IMR-90 (cell line): ENCODE measurements around the gene PMM2. TPM values are rescaled to one million over a fixed set of nuclear protein-coding genes. Genes with fewer than 3 reads are reported as not detected.

ENCODE experiments used
- ATAC-seq: fragments of 200-7000 bp; cut with Tn5 transposase; 2 replicates; pipeline ENCODE4 v1.9.1; 2020; ENCODE audit warnings: low read depth, mild to moderate bottlenecking, moderate library complexity
- BruUV-seq: library from RNA; stranded (reverse); fragments of 400-500 nt; replicated peaks from 2 replicates; lab custom pipeline; 2021; lab: Mats Ljungman, UMichigan
- CTCF ChIA-PET: fragments of 300-600 bp; formaldehyde crosslinking; extraction: SDS; loops from one replicate; lab custom pipeline; 2021; ENCODE audit warnings: antibody characterized with exemption; lab: Yijun Ruan, JAX
- POLR2A ChIA-PET: fragments of 300-600 bp; sonication (Branson Sonifier 250); formaldehyde crosslinking; loops from one replicate; lab custom pipeline; 2022; ENCODE audit warnings: antibody characterized with exemption; ENCODE audit not compliant: unreplicated experiment; lab: Charles Lee
- DNase-seq: peaks from one replicate; pipeline ENCODE4 v3.0.0; 2013
- H2AFZ ChIP-seq: replicated peaks from 2 replicates; pipeline ENCODE3; 2013; ENCODE audit warnings: low read length, mild to moderate bottlenecking; ENCODE audit not compliant: poor library complexity
- H2AK5ac ChIP-seq: 2 replicates; pipeline ENCODE4 v1.6.1; 2013; ENCODE audit warnings: low read depth, low read length, inconsistent platforms
- H2AK9ac ChIP-seq: replicated peaks from 2 replicates; pipeline ENCODE3; 2013; ENCODE audit warnings: mild to moderate bottlenecking, low read depth, low read length, moderate library complexity; ENCODE audit not compliant: poor library complexity
- H2BK120ac ChIP-seq: 2 replicates; pipeline ENCODE4 v1.6.1; 2013; ENCODE audit warnings: low read depth, low read length, inconsistent platforms
- H2BK15ac ChIP-seq: 3 replicates; pipeline ENCODE4 v1.6.1; 2013; ENCODE audit warnings: low read depth, low read length, inconsistent platforms
- H2BK20ac ChIP-seq: 2 replicates; pipeline ENCODE4 v1.6.1; 2013; ENCODE audit warnings: low read depth, mild to moderate bottlenecking, inconsistent platforms, low read length, moderate library complexity
- H2BK5ac ChIP-seq: 2 replicates; pipeline ENCODE4 v1.6.1; 2013; ENCODE audit warnings: mild to moderate bottlenecking, low read depth, low read length, inconsistent platforms; ENCODE audit not compliant: poor library complexity, severe bottlenecking
- H3K14ac ChIP-seq: replicated peaks from 2 replicates; pipeline ENCODE4 v1.6.1; 2013; ENCODE audit warnings: low read depth, low read length, inconsistent platforms
- H3K18ac ChIP-seq: 2 replicates; pipeline ENCODE4 v1.6.1; 2013; ENCODE audit warnings: low read depth, low read length, control low read depth
- H3K23ac ChIP-seq: 2 replicates; pipeline ENCODE4 v1.6.1; 2013; ENCODE audit warnings: low read depth, low read length, inconsistent platforms
- H3K27ac ChIP-seq: 2 replicates; pipeline ENCODE4 v1.5.1; 2013; ENCODE audit warnings: mild to moderate bottlenecking, control low read depth, low read length; ENCODE audit not compliant: insufficient read depth
- H3K27me3 ChIP-seq: 2 replicates; pipeline ENCODE4 v1.6.1; 2013; ENCODE audit warnings: low read length; ENCODE audit not compliant: control insufficient read depth, insufficient read depth
- H3K36me3 ChIP-seq: 2 replicates; pipeline ENCODE4 v1.6.1; 2013; ENCODE audit warnings: low read length, mixed read lengths; ENCODE audit not compliant: control insufficient read depth, insufficient read depth
- H3K4ac ChIP-seq: 2 replicates; pipeline ENCODE4 v1.6.1; 2013; ENCODE audit warnings: low read depth, low read length, inconsistent platforms
- H3K4me1 ChIP-seq: 2 replicates; pipeline ENCODE4 v1.6.1; 2013; ENCODE audit warnings: low read length, mixed read lengths; ENCODE audit not compliant: control insufficient read depth, insufficient read depth
- H3K4me2 ChIP-seq: 2 replicates; pipeline ENCODE4 v1.6.1; 2013; ENCODE audit warnings: low read depth, mild to moderate bottlenecking, control low read depth, low read length, moderate library complexity
- H3K4me3 ChIP-seq: 2 replicates; pipeline ENCODE4 v1.5.1; 2013; ENCODE audit warnings: low read depth, mild to moderate bottlenecking, control low read depth, low read length, moderate library complexity; ENCODE audit not compliant: insufficient read depth
- H3K56ac ChIP-seq: 2 replicates; pipeline ENCODE4 v1.6.1; 2013; ENCODE audit warnings: low read length, inconsistent platforms; ENCODE audit not compliant: insufficient read depth; ENCODE audit errors: extremely low read depth
- H3K79me1 ChIP-seq, 2 experiments: 2 replicates each; pipeline ENCODE4 v1.6.1; 2013; ENCODE audit warnings: low read length in 2 of 2, inconsistent platforms in 1 of 2, low read depth in 1 of 2
- H3K9ac ChIP-seq: 2 replicates; pipeline ENCODE4 v1.6.1; 2013; ENCODE audit warnings: low read depth, low read length, control low read depth
- H3K9me1 ChIP-seq: 2 replicates; pipeline ENCODE4 v1.6.1; 2013; ENCODE audit warnings: low read length, inconsistent platforms; ENCODE audit not compliant: insufficient read depth
- H3K9me3 ChIP-seq: 2 replicates; pipeline ENCODE4 v1.6.1; 2013; ENCODE audit warnings: low read length; ENCODE audit not compliant: control insufficient read depth, insufficient read depth
- H4K20me1 ChIP-seq: 2 replicates; pipeline ENCODE4 v1.6.1; 2013; ENCODE audit warnings: low read length, inconsistent platforms; ENCODE audit not compliant: insufficient read depth
- H4K5ac ChIP-seq: 2 replicates; pipeline ENCODE4 v1.6.1; 2013; ENCODE audit warnings: mild to moderate bottlenecking, low read depth, low read length, control low read depth
- H4K8ac ChIP-seq, 2 experiments: 2 replicates each; pipeline ENCODE4 v1.6.1; 2013; ENCODE audit warnings: low read depth in 2 of 2, low read length in 2 of 2, control low read depth in 1 of 2, inconsistent platforms in 1 of 2
- H4K91ac ChIP-seq: 2 replicates; pipeline ENCODE4 v1.6.1; 2013; ENCODE audit warnings: low read depth, low read length, inconsistent platforms; ENCODE audit not compliant: insufficient read depth
- BHLHE40 ChIP-seq: fragments of 150-350 bp; IDR thresholded peaks from 2 replicates; pipeline ENCODE4 v1.6.1; 2016; ENCODE audit warnings: mild to moderate bottlenecking, low read depth, low read length
- CTCF ChIP-seq: conservative IDR thresholded peaks from 2 replicates; pipeline ENCODE4 v1.5.1; 2012; ENCODE audit warnings: mild to moderate bottlenecking, low read depth, low read length, improper control_type of control experiment
- FOS ChIP-seq: fragments of 150-350 bp; IDR thresholded peaks from 2 replicates; pipeline ENCODE4 v1.6.1; 2016; ENCODE audit warnings: low read depth, low read length
- MAZ ChIP-seq: IDR thresholded peaks from 2 replicates; pipeline ENCODE4 v1.6.1; 2012; ENCODE audit warnings: low read depth, mild to moderate bottlenecking, low read length, improper control_type of control experiment, moderate library complexity, borderline replicate concordance
- MXI1 ChIP-seq: IDR thresholded peaks from 2 replicates; pipeline ENCODE4 v1.6.1; 2012; ENCODE audit warnings: low read depth, mild to moderate bottlenecking, low read length, moderate library complexity, borderline replicate concordance
- RFX5 ChIP-seq: IDR thresholded peaks from 2 replicates; pipeline ENCODE4 v1.8.0; 2012; ENCODE audit warnings: low read depth, mild to moderate bottlenecking, low read length, moderate library complexity
- SMC3 ChIP-seq: fragments of 150-350 bp; IDR thresholded peaks from 2 replicates; pipeline ENCODE4 v1.6.1; 2016; ENCODE audit warnings: low read depth, mild to moderate bottlenecking, antibody characterized with exemption, low read length, moderate library complexity
- WGBS, 2 experiments: methylation state at CpG; one replicate each; pipeline versions ENCODE4 v1.1.5 to v1.1.7; 2013; ENCODE audit warnings: missing lambda C conversion rate in 2 of 2; ENCODE audit not compliant: insufficient read length in 1 of 2; ENCODE audit errors: extremely low coverage in 2 of 2; 5-methylcytosine and 5-hydroxymethylcytosine counted together
- dilution Hi-C: fragments of 300-500 bp; cut with HindIII; formaldehyde crosslinking; loops from one replicate; pipeline ENCODE4 v1.14.3; 2018; ENCODE audit warnings: low sequenced_read_pairs; ENCODE audit not compliant: unreplicated experiment
- in situ Hi-C: fragments of 300-500 bp; cut with MboI; formaldehyde crosslinking; loops from 3 replicates; pipeline ENCODE4 v1.14.3; 2019; ENCODE audit warnings: low sequenced_read_pairs, inconsistent platforms, mixed read lengths
- intact Hi-C: fragments of 100-400 bp; cut with micrococcal nuclease; formaldehyde crosslinking; loops from 2 replicates; pipeline ENCODE4 v1.10.0; 2022
- polyA plus RNA-seq, 3 experiments: library from polyadenylated mRNA; depleted of rRNA; stranded (reverse); fragments of >200 nt; gene quantifications; 2 replicates each; pipeline ENCODE4 v1.2.3, GENCODE V29; 2012; ENCODE audit warnings: low replicate concordance in 1 of 3
- total RNA-seq: library from RNA; depleted of rRNA; stranded (reverse); fragments of >200 nt; gene quantifications from 2 replicates; pipeline ENCODE4 v1.2.3, GENCODE V29; 2012
- TF ChIP-seq, protein P1 (sequence below): fragments of 150-350 bp; IDR thresholded peaks from 2 replicates; pipeline ENCODE4 v1.6.1; 2016; ENCODE audit warnings: low read depth, mild to moderate bottlenecking, low read length, moderate library complexity, borderline replicate concordance

PMM2 gene
- total and polyA plus RNA-seq, 2 of the 4 experiments (the other 2 are of a cell fraction), result 25.8 to 38.9 TPM

DNA sequence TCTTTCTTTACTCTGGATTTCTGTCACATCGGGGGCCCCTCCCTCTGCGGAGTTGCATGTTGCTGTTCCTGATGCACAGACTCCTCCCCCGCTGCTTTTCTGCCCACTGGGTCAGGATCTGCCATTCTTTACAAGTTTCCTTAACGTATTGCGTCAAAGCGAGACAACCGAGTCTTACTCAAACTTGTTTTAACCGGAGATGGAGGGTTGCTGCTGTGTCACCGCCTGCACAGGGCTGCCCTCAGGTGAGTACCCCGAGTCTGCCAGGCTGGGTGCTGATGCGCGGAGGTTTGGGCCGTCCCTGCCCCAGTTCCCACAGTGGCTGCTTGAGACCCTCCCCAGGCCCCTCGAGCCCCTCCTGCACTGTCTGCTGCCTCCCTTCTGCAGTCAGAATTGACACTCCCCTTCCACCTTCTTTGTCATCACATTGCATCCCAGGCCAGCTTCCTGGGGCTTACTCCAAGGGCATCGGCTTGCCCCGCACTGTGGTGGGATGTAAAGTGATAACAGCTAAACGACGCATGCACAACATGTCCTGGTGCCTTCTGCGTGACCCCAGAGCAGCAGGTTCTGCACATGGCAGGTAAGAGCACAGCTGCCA lies 51.9 kb downstream of the PMM2 start:
- no peak overlapping the region for H3K4me3 ChIP-seq
- no peak for TF ChIP-seq SMC3
- TF ChIP-seq BHLHE40, result no peak
- no peak for TF ChIP-seq MXI1
- no peak for TF ChIP-seq CTCF
- no peak for TF ChIP-seq RFX5
- no peak for TF ChIP-seq FOS
- TF ChIP-seq, protein P1, sequence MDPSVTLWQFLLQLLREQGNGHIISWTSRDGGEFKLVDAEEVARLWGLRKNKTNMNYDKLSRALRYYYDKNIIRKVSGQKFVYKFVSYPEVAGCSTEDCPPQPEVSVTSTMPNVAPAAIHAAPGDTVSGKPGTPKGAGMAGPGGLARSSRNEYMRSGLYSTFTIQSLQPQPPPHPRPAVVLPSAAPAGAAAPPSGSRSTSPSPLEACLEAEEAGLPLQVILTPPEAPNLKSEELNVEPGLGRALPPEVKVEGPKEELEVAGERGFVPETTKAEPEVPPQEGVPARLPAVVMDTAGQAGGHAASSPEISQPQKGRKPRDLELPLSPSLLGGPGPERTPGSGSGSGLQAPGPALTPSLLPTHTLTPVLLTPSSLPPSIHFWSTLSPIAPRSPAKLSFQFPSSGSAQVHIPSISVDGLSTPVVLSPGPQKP, result no peak
- no peak for TF ChIP-seq MAZ
- no peaks in the 10 kb centered on the region for H3K9me3 ChIP-seq
- H3K23ac ChIP-seq, result peak overlapping the region; percentile 4
- peak overlapping the region; percentile 60 for H2AK5ac ChIP-seq
- H2BK20ac ChIP-seq, result no peak overlapping the region; the same call in 1 of the 2 replicates
- peak overlapping the region; percentile 35; the same call in 1 of the 2 replicates for H4K5ac ChIP-seq
- ATAC-seq (peak; percentile 9), DNase-seq (no peak)
- peaks cover 23% of the 10 kb centered on the region for H3K4me1 ChIP-seq
- H4K20me1 ChIP-seq, result peaks cover 76% of the 10 kb centered on the region
- intact Hi-C loops, result no loop called here
- peak overlapping the region; percentile 71 for H2AK9ac ChIP-seq
- no peak overlapping the region for H3K56ac ChIP-seq
- CTCF ChIA-PET, result no interaction called here
- peak overlapping the region; percentile 39; the same call in 1 of the 2 replicates for H3K14ac ChIP-seq
- BruUV-seq, result no TSS peak
- H3K9ac ChIP-seq, result no peak overlapping the region; the same call in 1 of the 2 replicates
- H3K79me1 ChIP-seq, result peaks cover 26 to 73% of the 10 kb centered on the region in 2 experiments; a peak in 3 of 4 replicates
- 78% methylated on average over 12 of the region's 19 CpGs; no CpG with 5 or more reads in 1 of the 2 experiments for WGBS, 2 experiments
- H2AFZ ChIP-seq, result peak overlapping the region; percentile 24
- peaks cover 18% of the 10 kb centered on the region for H3K9me1 ChIP-seq
- H2BK120ac ChIP-seq, result no peak overlapping the region
- H3K27ac ChIP-seq, result peak overlapping the region; percentile 19; the same call in 1 of the 2 replicates
- H4K91ac ChIP-seq, result no peak overlapping the region
- H3K27me3 ChIP-seq, result no peaks in the 10 kb centered on the region
- in situ Hi-C loops, result no loop called here
- H4K8ac ChIP-seq, result peak overlapping the region; percentile 47 to 49; a peak in 2 of 4 replicates
- dilution Hi-C loops, result no loop called here
- H3K36me3 ChIP-seq, result peaks cover 63% of the 10 kb centered on the region
- POLR2A ChIA-PET, result no interaction called here
- peak overlapping the region; percentile 61 for H3K4ac ChIP-seq
- peak overlapping the region; percentile 64 for H2BK5ac ChIP-seq
- no peak overlapping the region for H3K18ac ChIP-seq
- H3K4me2 ChIP-seq, result no peak overlapping the region
- H2BK15ac ChIP-seq, result 0 out of 3 replicates have a peak overlapping the region, but pooled peaks have one; percentile 16
